ENCODE measurements around the gene MBLAC2.

The MBLAC2 gene

GRCh38 chr5:90461288-90461687 is 13.3 kb downstream of the MBLAC2 start:
- DNase-seq (ENCODE audit: low spot score), result no peak

GRCh38 chr5:90446961-90447360 is 27.6 kb downstream of the MBLAC2 start:
- no peak for DNase-seq (ENCODE audit: low spot score)

GRCh38 chr5:90440644-90441043 is 33.9 kb downstream of the MBLAC2 start:
- no peak for DNase-seq (ENCODE audit: low spot score)

DNA sequence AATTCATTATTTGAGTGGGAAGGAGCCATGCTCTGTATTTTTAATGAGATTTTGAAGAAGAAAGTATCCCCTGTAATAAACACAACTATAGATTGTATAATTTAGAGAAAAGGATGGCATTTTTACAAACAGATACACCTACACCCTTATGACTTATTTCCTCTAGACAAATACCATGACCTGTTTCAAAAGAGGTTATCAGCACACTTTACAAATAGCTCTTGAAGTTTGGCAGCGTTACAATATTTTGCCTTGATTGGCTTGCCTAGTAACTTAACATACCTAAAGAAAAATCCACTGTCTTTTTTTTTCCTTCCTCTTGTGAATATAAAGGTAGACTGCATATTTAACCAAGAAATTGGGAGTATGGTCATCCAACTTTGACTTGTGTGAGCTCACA is 36.5 kb downstream of the MBLAC2 start:
- DNase-seq (ENCODE audit: low spot score), result no peak

DNA sequence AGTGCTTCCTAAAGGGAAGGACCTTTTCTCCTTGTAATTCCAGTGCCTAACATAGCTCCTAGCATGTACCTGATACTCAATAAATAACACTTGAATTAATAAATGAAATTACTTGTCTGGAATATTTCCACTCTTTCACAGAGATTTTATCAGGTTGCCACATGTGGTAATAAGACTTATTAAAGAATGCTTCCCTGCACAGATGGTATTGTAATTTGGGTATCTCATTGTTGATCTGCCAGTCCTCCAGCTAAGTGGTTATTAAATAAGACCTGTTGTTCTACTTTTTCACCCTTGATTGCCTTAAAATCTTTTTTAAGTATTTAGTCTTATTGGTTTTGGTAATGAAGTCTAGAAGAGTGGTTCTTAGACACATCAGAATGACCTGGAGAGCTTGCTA is 36.9 kb downstream of the MBLAC2 start:
- DNase-seq (ENCODE audit: low spot score), result no peak

- DNase-seq (ENCODE audit: low spot score), result peak; percentile 73
Measured at GRCh38 chr5:90434116-90434714, 40.4 kb downstream of the MBLAC2 start.

DNA sequence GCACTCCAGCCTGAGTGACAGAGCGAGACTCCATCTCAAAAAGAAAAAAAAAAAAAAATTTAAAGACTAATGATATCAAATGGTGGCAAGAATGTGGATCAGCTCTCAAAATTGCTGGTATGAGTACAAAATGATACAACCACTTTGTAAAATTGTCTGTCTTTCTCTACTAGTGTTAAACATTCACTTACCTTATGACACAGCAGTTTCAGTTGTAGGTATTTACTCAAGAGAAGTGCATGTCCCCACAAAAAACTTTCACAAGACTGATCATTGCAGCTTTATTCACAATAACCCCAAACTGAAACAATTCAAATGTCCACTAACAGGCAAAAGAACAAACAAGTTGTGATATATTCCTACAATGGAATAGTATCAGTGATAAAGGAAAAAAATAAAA is 50.3 kb downstream of the MBLAC2 start:
- DNase-seq (ENCODE audit: low spot score), result no peak

DNA sequence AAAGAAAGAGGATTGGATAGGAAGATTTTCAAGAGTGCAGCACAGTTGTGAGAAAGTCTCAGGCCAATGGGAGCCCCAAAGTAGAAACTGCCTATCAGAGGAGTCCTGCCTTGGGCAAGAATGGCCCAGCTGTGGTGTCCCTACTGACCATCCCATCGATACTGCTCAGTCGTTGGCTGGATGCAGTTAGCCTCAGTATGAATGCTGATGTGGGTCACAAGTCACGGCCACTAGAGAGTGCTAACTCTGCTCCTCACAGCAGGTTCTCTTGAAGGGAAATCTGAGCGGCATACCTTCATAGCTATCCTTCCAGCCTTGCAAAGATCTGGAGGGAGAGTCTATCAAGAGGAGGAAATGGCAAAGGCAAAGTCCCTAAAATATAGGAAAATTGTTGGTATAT is 53.4 kb downstream of the MBLAC2 start:
- DNase-seq (ENCODE audit: low spot score), result peak; percentile 6

GRCh38 chr5:90418214-90418613 is 56.4 kb downstream of the MBLAC2 start:
- no peak for DNase-seq (ENCODE audit: low spot score)

DNA sequence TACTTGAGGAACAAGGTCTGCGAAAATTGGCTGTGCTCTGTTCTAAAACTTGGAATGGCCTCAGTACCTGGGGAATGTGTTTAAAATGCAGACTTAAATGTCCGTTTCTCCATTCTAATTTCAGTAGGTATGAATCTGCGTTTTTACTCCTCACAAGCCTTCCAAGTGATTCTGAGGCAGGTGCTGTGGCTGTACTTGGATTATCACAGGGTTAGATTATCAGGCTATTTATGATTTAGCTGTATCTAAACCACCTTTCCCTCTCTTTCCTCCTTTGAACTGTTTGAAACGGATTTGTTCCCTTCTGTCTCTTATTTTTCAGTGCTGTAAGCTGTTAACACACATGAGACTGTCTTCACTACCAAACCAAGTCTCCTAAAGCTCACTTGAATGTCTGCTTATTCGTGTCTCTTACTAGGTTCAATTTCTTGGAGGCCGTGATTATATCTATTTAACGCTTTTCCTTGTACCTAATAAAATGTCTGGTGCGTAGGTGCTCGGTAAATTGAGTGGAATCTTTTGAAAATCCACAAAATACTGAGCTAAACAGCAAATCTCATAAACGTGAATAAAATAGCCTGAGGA is 64.3 kb downstream of the MBLAC2 start:
- no peak for DNase-seq (ENCODE audit: low spot score)

- peak; percentile 95 for DNase-seq (ENCODE audit: low spot score)
Measured at GRCh38 chr5:90409318-90410177, 65.0 kb downstream of the MBLAC2 start, which contains the start of gene CETN3. Gene CETN3 (minus strand): TSS chr5:90409756. CDS start chr5:90409661, 95 bp downstream.

GRCh38 chr5:90408571-90409317 is 65.8 kb downstream of the MBLAC2 start:
- DNase-seq (ENCODE audit: low spot score), result no peak

Measured in NAMALWA (cell line).